Measurements from ENCODE around the gene OR5K4.

Gene OR5K4, protein sequence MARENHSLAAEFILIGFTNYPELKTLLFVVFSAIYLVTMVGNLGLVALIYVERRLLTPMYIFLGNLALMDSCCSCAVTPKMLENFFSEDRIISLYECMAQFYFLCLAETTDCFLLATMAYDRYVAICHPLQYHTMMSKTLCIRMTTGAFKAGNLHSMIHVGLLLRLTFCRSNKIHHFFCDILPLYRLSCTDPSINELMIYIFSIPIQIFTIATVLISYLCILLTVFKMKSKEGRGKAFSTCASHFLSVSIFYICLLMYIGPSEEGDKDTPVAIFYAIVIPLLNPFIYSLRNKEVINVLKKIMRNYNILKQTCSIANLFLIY
- 0 to 0.22 (median 0) reads per million in 17 experiments for total RNA-seq

DNA sequence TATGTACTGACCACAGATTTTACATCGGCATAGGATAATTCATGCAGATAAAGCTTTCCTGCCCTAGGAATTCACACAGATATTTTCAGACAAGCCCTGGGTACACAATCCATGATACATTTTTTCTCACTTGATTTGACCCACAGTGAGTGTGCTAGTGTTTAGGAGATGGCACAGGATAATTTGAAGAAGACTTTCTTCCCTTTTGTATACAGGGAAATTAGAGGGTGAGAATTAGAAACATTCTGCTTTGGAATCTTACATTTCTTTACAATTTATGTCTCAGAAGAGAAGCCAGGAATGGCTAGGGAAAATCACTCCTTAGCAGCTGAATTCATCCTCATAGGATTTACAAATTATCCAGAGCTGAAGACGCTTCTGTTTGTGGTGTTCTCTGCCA is at the start of gene OR5K4:
Gene OR5K4 (plus strand): TSS at position 301 of the 400 bp plus-strand sequence. CDS start 0 bp downstream, at position 301.
- DNase-seq: no peak

DNA sequence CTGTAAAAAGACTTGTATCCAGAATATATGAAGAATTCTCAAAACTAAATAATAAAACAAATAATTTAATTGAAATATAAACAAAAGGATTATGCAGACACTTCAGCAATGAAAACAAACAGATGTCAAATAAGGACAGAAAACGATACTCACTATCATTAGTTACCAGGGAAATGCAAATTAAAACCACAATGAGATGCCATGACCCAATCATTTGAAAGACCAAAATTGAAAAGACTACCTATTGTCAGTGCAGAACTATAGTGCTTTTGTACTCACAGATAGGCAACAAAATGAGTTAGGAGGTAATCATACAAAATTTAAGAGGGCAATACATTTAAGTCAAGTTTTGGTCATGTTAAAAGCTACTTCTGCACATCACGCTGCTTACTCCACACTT is 31.6 kb upstream of the OR5K4 start:
- no peak for DNase-seq

DNA sequence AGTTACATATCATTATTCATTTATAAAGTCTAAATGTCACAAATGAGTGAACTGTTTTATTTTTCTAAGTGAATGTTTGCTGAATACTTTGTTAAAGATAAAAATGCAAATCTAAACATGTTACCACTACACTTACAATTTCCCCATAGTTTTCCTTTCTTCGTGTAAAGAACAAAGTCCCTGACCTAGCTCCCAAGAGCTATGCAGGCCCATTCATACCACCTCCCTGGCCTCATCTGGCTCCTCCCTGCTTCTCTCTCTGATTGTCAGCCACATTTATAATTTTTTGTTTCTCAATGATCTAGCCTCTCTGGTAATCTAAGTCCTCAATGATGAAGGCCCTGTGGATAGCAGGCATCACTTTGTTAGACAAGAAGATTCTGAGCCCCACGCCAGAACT is 31.0 kb upstream of the OR5K4 start:
- no peak for DNase-seq

DNA sequence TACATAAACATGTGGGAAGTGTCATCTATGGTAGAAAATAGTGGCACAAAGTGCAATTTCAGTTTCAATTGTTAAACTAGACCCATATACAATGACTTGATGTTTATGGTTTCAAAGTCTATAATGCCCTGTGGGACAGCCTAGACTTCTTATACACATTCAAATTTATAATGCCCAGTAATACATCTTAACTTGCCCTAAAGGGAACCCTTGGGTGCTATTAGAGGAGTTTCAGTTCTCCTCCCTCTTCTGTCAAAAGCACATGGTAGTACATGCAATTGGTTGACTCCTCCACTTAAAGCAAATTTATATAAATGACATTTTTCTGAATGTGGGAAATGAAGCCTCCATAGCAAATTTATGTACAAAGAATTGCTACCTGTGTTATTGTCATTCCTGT is 30.2 kb upstream of the OR5K4 start:
- DNase-seq: no peak

DNA sequence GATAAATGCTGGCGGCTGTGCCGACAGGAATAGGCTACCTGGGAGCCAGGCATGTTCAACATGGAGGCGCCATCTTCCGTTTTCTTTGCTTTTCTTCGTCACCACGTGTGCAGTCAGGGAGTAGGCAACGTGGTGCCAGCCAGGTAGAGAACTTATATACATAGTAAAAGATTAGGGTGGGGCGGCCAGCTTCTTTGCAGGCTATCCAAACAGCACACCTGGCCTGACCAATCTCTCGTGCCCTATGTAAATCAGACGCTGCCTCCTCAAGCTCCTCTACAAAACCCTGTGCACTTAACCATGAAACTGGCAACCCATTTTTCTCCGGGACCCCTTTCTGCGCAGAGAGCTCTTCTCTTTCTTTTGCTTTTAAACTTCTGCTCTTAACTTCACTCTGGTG is 28.6 kb upstream of the OR5K4 start:
- no peak for DNase-seq

DNA sequence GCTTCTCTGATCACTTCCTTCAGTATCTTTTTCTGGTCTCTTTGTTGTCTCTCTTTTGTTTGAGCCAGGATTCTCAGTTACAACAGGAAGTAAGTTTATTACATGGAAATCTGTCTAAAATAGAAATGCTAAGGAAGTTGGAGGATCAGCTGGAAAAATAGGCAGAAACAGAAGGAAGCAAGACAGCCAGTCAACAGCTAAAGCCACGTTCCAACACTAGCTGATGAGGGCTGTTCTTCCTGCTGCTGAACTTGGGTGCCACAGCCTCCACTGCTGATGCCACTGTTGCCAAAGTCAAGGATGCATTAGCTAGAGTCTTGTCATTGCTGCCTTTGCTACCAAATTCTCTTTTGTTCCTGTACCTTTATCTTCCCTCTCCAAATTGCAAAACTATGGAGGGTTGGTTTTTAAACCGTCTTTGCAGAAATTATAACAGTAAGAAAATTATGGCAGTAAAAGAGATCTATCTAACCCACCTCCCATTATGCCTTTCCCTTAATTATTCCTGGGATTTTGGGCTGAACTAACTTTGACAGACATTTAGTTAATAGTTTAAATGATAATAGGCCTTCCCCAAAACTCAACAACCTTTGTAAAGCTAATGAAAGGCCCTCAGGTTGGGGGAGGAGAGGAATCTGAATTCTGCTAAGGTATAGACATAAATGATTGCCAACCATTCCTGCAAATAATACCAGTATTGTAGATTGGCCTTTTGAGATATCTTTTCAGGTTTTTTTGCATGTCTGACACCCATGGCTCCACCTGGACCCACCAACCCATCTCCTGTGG is 27.4 kb upstream of the OR5K4 start:
- DNase-seq: no peak

DNA sequence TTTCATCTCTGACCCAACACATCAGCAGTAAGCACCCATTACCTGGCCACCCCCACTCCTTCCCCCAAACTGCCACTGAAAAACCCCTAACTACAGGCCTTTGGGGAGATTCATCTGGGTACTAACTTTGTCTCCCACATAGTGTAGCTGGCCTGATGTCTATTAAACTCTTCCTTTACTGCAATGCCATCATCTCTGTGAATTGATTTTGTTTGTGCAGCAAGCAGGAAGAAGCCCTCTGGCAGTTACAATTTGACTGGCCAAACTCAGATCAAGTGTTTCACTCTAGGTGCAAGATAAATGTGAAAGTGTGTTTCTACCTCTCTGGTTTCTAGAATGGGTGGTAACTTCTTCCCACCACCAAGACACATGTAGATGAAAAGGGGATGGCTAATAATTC is 26.7 kb upstream of the OR5K4 start:
- DNase-seq: no peak

DNA sequence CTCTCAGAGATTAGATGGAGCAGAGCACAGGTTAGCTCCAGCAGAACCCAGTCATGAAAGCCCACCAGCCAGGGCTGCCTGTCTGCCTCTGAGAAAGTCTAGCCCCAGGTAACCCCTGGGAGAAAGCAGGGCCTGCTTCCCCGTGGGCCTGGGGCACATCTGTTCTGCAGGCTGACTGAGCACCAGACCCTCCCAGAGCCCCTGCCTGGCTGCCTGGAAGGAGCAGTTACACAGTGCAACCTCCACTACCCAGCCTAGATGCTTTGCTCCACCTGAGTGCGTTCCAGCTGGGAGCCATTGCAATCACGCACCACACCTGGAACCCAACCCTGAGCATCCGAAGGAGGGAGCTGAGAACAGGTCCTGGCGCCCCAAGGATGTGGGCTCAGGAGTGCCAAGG is 24.7 kb upstream of the OR5K4 start:
- DNase-seq: no peak

DNA sequence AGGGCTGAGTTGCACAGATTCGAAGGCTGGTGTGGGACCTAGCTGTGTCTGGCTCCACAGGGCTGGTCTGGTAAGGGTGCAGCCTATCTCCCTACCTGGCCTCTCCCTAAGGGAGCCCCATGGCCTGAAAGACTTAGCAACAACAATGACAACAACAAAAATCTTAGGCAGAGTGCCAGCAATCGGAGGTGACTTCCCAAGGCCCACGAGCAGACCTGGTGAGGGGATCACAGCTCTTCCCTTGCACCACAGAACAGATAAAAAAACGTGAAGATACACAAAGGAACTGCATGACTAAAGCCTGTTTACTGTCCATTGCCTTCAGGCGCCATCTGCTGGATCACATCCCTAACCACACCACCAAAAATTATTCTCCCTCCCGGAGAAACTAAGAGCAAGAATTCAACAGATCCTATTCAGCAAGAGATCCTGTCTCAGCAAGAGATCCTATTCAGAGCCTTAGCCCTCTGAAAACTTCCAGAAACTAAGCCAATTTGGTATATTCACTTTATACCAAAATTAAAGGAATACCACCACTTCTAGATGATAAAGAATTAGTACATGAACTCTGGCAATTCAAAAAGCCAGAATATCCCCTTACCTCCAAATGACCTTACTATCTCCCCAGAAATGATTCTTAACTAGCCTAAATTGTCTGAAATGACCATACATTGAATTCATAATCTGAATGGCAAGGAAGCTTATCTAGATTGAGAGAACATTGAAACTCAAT is 24.1 kb upstream of the OR5K4 start:
- DNase-seq: peak; percentile 69 to 80 (median 70)

DNA sequence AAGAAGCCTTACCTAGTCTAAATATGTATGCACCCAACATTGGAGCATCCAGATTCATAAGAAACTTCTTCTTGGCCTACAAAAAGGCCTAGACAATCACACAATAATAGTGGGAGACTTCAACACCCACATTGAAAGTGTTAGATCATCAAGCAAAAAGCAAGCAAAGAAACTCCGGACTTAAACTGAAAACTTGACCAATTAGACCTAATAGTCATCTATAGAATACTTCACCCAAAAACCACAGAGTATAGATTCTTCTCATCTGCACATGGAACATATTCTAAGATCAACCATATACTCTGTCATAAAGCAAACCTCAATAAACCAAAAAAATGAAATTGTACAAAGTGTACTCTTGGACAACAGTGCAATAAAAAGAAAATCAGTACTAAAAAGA is 22.3 kb upstream of the OR5K4 start:
- no peak for DNase-seq

DNA sequence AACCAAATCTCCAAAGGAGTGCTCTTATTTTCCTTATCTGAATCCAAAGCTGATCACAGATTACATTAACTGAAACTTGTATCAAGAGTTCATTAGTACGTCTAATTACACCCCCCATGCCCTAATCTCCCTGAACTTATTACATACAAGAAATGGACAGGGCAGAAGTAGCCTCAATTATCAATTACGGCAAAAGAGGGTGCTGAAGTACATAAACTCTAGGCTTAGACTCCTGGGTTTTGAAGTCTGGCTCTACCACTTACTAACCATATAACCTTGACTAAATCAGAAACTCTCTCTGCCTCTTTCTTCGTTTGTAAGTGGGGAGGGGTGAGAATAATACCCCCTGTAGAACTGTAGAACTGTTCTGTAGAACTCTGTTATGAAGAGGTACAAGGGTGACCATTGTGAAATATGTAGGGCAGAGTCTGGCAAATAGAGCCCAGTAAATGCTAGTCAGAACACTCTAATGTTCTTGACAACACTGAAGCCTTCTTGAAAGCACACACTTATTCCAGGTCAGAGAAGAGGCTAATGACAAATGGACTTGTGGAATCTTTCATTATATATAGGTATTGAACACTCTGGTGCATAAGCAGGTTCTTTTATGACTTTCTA is 19.6 kb upstream of the OR5K4 start:
- DNase-seq: no peak

DNA sequence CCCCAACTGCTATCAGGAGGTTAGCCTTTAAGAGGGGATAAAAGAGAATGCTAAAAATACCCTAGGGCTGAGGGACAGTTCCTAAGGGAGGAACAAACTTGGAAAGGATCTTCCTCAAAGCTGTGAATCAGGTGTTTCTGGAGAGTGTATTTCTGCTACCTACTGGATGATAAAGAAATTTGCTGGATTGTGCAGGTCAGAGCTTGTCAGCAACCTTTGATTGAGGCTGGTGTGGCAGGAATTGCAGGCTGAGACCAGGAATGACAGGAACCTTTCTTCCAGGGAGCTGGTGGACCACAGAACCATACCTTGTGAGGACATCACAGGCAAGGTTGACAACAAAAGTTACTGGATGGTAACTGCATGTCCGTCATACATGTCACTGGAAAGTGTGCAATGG is 14.6 kb upstream of the OR5K4 start:
- DNase-seq: no peak

DNA sequence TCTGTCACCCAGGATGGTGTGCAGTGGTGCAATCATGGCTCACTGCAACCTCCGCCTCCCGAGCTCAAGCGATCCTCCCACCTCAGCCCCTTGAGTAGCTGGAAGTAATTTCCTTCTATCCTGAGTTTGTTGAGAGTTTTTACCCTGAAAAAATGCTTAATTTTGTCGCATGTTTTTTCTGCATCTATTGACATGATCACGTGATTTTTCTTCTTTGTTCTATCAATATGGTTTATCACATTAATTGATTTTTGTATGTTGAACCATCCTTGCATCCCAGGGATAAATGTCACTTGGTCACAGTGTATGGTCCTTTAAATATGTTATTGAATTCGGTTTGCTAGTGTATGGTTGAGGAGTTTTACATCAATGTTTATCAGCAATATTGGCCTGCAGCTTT is 11.9 kb upstream of the OR5K4 start:
- DNase-seq: no peak

DNA sequence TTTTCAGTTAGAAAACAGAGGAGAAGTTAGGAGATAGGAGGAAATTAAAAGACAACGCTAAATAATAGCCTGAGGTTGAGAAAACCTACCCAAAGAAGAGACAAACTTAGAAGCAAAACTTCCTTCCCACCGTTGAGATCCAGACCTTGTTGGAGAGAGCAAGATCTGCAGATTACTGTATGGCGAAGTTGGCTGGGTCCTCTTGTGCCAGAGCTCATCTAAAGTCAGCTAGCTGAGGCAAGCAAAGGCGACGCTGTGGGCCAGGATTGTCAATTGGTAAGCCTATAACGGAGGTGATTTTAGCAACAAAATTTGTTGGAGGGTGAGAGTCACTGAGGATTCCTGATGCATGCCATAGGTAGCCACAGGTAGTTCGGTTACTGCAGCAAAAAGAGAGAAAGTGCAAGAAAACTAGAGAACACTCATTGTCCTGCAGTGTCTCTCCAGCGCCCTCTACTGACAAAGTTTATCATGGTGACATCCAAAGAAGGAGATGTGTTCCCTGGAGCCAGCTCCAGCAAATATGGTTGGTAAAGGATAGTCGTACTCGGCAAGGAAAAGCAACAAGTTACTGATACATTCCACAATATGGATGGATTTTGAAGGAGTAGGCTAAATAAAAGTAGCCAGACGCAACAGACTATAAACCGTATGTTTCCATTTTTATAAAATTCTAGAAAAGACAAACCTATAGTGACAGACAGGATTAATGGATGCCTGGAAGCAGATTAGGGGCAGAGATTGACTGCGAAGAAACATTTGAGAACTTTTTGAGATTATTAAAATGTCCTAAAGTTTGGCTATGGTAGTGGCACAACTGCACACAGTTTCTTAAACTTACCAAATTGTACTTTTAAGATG is 9.8 kb upstream of the OR5K4 start:
- peak; percentile 67 to 79 (median 70) for DNase-seq

DNA sequence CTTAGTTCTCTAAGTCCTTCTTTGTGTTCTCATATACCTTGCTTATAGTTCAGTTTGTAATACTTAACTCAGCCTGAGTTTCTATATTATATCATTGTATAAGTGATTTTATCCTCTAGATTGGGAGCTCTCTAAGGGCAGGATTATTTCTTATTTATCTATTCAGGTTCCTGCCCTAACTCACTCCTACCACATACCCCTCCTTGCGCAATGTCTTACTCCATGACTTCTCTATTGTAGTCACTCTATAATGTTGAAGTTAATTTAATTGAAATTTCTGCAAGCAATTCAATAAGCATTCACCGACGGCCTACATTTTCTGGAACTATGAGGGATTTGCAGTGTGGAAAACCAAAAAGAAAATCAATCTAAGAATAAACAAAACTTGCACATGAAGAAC is 3.6 kb upstream of the OR5K4 start:
- DNase-seq: peak in 1 of 4 experiments; percentile 7

DNA sequence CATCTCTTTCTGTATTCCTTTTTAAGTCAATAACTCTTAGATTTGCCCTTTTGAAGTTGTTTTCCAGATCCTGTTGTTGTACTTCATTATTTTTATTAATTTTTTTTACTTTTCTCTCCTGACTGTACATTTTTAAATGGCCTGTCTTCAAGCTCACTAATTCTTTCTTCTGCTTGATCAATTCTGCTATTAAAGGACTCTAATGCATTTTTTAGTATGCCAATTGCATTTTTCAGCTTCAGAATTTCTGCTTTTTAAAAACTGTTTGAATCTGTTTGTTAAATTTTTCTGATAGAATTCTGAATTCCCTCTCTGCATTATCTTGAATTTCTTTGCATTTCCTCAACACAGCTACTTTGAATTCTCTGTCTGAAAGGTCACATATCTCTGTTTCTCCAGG is 5.6 kb downstream of the OR5K4 start:
- no peak for DNase-seq

DNA sequence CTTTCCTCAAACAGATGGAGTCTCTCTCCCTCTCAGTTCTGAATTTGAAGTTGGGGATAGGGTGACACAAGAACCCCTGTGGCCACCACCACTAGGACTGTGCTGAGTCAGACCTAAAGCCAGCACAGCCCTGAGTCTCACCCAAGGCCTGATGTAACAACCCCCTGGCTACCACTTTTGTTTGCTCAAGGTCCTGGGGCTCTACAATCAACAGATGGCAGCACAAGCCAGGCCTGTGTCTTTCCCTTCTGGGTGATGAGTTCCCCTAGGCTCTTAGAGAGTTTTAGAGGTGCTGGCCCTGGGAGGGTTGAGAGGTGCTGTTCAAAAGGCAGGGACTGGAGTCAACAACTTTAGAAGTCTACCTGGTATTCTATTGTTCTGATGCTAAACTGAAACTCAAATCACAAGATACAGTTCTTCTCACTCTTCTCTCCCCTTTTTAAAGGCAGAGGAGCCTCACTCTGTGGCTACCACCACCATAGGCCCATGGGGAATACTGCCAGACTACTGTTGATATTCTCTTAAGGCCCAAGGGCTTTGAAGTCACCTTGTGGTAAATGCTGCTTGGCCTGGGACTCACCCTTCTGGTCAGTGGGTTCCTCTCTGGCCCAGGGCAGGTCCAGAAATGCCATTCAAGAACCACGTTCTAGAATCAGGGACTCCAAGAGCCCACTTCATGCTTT is 6.5 kb downstream of the OR5K4 start:
- DNase-seq: no peak

DNA sequence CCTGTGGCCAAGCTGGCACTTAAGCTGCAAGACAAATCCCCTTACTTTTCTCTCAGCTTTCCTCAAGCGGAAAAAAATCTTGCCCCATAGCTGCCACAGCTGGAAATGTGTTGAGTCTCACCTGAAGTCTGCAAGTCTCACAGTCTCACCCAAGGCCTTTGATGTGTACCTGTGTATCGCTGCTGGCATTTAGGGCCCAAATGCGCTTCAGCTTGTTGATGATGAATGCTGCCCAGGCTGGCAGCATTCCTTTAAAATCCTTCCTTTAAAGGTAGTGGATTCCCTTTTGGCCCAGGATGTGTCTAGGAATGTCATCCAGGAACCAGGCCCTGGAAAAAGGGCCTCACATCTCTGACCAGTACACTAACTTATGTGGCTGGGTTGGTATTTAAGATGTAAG is 7.0 kb downstream of the OR5K4 start:
- no peak for DNase-seq

DNA sequence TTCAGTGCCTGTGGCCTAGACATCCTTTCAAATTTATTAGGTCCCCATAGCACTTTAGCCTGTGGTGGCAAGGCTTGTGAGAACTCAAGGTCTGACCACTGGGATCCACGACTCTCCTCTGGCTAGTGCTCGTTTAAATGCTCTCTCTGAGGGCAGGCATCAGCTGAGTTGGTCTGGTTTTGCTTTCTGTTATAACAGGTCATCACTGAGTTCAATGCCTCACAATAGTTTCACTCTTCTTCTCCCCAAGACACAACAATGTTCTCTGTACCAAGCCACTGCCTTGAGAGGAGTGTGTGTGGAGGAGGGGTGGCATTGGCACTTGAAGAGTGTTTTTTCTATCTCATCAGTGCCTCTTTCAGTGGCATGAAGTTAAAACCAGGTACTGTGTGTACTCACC is 7.6 kb downstream of the OR5K4 start:
- no peak for DNase-seq

DNA sequence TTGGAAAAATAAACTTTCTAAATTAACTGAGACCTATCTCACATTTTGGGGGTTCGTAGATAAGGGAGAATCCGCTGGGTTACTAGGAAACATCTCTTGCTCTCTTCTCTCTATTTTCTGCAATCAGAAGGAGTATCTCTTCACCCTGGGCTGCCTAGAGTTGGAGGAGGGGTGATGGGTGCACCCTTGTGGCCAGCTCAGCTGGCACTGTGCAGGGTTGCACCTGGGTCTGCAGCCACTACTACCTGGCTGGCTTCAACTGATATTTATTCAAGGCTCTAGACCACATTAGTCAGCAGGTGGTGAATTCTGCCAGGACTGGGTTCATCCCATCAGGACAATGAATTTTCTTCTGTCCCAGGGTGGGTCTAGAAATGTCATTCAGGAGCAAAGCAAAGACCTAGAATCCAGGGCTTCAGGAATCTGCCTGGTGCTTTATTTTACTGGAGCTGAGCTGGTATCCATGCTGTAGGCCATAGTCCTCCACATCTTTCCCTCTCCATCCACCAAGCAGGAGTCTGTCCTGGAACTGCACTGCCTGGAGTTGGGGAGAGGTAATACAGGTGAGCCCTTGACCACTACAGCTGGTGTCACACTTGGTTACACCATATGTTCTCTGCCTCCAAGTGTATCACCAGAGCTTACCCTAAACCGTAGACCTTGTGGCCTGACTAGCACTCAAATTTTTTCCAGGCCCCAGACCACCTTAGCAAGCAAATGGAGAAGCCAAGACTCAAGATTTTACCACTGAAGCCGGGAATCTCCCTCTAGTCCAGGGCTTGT is 14.0 kb downstream of the OR5K4 start:
- no peak for DNase-seq

DNA sequence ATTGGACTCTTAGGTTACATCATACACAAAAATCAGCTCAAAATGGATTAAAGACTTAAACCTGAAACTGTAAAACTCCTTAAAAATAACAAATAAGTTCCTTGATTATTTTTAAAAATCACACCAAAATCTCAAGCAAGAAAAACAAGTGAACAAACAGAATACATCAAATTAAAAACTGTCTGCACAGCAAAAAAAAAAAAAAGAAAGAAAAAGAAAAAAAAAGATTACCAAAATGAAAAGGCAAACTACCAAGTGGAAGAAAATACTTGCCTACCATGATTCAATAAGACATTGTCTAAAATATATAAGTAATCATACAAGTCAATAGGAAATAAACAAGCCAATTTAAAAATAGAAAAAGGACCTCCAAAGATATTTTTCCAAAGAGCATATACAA is 17.5 kb downstream of the OR5K4 start:
- DNase-seq: no peak
